ENCODE results near the gene CARD19.

DNA sequence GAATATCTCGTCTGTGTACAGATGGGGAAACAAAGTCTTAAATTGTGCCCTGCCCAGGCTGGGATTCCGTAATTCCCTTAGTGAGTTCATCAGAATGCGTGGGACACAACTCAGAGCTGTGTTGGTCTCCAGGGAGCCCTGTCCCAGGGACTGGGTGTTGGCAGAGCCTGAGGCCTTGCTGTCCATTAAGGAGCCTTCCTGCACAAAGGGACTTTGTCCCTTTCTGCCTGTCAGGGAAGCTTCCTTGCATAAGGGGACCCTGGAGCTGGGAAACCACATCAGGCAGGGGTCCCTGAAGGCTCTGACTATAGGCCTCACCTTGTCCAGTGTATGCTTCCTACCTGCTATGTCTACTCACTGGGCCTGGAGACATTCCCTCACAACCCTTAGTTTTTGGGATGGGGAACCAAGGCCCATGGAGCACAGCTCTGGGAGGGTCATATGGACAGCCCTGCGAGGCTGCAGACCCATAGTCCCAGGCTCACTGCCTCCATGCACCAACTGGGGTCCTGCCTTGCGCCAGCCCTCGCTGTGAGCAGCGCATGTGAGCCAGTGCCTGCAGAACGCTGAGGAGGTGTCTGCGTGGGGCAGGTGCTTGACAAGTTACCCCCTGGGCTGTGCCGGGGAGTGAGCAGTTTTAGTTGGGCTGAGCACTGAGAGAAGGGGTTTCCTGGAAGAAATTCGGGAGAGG, 1.6 kb downstream of the CARD19 start:
- TF ChIP-seq, protein P1, sequence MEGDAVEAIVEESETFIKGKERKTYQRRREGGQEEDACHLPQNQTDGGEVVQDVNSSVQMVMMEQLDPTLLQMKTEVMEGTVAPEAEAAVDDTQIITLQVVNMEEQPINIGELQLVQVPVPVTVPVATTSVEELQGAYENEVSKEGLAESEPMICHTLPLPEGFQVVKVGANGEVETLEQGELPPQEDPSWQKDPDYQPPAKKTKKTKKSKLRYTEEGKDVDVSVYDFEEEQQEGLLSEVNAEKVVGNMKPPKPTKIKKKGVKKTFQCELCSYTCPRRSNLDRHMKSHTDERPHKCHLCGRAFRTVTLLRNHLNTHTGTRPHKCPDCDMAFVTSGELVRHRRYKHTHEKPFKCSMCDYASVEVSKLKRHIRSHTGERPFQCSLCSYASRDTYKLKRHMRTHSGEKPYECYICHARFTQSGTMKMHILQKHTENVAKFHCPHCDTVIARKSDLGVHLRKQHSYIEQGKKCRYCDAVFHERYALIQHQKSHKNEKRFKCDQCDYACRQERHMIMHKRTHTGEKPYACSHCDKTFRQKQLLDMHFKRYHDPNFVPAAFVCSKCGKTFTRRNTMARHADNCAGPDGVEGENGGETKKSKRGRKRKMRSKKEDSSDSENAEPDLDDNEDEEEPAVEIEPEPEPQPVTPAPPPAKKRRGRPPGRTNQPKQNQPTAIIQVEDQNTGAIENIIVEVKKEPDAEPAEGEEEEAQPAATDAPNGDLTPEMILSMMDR (conservative IDR thresholded peaks at IDR 0.05; ENCODE audit: low read depth in 2 of 2) = no peak
- TF ChIP-seq POLR2AphosphoS5 (IDR thresholded peaks at IDR 0.05; ENCODE audit: low read depth) (no peak), EZH2 (IDR thresholded peaks at IDR 0.05; ENCODE audit: low read depth, unreplicated experiment) (no peak)
